Testis (tissue), 2 donors: ENCODE data around the gene MMP26.

Experiments used
- POLR2A ChIP-seq: fragments of 450-650 bp; IDR thresholded peaks from one replicate; pipeline ENCODE4 v1.6.1; 2017; ENCODE audit warnings: antibody characterized with exemption, mild to moderate bottlenecking, moderate library complexity
- TF ChIP-seq, protein P1 (sequence below), 3 experiments: fragments of 450-650 bp in 2 of 3; fragments of 200-600 bp in 1 of 3; sonication (generic) in 1 of 3; IDR thresholded peaks; one replicate each; pipeline ENCODE4 v1.5.1; 2016 to 2019; ENCODE audit warnings: antibody characterized with exemption in 3 of 3, mild to moderate bottlenecking in 2 of 3, moderate library complexity in 1 of 3

DNA sequence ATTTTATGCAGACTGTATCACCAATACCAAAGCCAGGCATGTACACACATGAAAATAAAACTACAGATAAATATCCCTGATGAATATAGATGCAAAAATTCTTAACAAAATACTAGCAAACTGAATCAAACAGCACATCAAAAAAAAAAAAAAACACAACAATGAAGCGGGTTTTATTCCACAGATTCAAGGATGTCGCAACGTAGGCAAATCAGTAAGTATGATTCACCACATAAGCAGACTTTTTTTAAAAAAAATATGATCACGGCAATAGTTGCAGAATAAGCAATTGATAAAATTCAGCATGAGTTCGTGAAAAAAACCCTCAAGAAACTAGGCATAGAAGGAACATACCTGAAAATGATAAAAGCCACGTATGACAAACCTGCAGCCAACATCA, 43.9 kb downstream of the MMP26 start:
- TF ChIP-seq, protein P1, sequence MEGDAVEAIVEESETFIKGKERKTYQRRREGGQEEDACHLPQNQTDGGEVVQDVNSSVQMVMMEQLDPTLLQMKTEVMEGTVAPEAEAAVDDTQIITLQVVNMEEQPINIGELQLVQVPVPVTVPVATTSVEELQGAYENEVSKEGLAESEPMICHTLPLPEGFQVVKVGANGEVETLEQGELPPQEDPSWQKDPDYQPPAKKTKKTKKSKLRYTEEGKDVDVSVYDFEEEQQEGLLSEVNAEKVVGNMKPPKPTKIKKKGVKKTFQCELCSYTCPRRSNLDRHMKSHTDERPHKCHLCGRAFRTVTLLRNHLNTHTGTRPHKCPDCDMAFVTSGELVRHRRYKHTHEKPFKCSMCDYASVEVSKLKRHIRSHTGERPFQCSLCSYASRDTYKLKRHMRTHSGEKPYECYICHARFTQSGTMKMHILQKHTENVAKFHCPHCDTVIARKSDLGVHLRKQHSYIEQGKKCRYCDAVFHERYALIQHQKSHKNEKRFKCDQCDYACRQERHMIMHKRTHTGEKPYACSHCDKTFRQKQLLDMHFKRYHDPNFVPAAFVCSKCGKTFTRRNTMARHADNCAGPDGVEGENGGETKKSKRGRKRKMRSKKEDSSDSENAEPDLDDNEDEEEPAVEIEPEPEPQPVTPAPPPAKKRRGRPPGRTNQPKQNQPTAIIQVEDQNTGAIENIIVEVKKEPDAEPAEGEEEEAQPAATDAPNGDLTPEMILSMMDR (IDR thresholded peaks at IDR 0.05) = no peak
- TF ChIP-seq POLR2A = no peak
